22Rv1 (cell line): ENCODE measurements around the gene GCN1.

Experiments
- H3K27ac ChIP-seq: fragments of 450-650 bp; 2 replicates; pipeline ENCODE4 v1.5.1; 2017
- ZFX ChIP-seq: fragments of 450-650 bp; IDR thresholded peaks from 2 replicates; pipeline ENCODE4 v1.6.1; 2017; ENCODE audit warnings: antibody characterized with exemption, borderline replicate concordance
- TF ChIP-seq, protein P1 (sequence below): fragments of 450-650 bp; IDR thresholded peaks from 2 replicates; pipeline ENCODE4 v1.5.1; 2017; ENCODE audit warnings: mild to moderate bottlenecking

GCN1 gene

DNA sequence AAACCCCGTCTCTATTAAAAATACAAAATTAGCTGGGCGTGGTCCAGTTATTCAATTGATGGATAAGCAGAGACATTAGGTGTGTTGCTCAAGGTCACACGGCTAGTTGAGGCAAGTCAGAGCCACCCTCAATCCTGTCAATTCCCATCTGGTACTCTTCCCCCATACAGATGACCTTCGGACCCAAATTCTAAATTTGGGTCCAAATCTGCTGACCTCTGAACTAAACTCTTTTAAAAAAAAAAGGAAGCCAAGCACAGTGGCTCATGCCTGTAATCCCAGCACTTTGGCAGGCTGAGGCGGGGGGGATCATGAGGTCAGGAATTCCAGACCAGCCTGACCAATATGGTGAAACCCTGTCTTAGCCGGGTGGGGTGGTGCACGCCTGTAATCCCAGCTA is 23.9 kb downstream of the GCN1 start:
- no peak overlapping the region for H3K27ac ChIP-seq
- TF ChIP-seq, protein P1, sequence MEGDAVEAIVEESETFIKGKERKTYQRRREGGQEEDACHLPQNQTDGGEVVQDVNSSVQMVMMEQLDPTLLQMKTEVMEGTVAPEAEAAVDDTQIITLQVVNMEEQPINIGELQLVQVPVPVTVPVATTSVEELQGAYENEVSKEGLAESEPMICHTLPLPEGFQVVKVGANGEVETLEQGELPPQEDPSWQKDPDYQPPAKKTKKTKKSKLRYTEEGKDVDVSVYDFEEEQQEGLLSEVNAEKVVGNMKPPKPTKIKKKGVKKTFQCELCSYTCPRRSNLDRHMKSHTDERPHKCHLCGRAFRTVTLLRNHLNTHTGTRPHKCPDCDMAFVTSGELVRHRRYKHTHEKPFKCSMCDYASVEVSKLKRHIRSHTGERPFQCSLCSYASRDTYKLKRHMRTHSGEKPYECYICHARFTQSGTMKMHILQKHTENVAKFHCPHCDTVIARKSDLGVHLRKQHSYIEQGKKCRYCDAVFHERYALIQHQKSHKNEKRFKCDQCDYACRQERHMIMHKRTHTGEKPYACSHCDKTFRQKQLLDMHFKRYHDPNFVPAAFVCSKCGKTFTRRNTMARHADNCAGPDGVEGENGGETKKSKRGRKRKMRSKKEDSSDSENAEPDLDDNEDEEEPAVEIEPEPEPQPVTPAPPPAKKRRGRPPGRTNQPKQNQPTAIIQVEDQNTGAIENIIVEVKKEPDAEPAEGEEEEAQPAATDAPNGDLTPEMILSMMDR, result no peak
- no peak for TF ChIP-seq ZFX

DNA sequence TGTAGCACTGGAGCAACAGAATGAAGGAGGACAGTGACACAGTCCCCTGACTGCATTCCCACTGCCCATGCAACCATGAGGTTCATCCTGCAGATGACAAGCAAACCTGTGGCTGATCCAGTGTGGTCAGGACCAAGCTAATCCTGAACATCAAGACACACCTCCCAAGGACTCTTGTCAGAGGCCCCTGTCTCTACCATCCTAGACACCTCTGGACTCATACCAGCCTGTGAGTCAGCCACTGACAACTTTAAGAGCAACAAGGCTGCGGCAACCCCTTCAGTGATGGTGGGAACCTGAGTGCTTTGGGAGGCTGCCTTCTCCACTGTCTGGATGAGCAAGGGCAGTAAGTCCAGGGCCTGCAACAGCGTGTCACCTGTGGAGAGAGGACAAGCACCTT is 24.6 kb downstream of the GCN1 start:
- no peak overlapping the region for H3K27ac ChIP-seq
- no peak for TF ChIP-seq ZFX
- TF ChIP-seq, protein P1, result no peak

DNA sequence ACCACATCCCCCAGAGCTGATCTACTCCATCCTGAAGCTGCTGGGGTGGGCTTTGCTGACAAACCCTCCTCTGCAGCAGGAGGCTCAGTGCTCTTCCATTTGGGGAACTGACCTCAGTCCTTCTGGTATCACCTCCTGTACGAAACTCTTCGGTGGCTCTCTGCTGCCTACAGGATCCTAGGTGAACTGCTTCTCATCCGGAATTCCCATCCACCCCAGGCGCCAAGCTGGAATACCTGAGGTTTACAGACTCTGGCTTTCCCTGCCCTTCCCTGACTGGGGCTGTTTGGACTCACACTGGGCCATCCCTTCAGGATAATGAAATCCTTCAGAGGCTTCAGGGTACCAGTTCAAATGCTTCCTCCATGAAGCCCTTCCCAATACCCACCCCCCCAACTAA is 26.2 kb downstream of the GCN1 start:
- TF ChIP-seq, protein P1, result no peak
- TF ChIP-seq ZFX, result no peak
- H3K27ac ChIP-seq, result no peak overlapping the region

DNA sequence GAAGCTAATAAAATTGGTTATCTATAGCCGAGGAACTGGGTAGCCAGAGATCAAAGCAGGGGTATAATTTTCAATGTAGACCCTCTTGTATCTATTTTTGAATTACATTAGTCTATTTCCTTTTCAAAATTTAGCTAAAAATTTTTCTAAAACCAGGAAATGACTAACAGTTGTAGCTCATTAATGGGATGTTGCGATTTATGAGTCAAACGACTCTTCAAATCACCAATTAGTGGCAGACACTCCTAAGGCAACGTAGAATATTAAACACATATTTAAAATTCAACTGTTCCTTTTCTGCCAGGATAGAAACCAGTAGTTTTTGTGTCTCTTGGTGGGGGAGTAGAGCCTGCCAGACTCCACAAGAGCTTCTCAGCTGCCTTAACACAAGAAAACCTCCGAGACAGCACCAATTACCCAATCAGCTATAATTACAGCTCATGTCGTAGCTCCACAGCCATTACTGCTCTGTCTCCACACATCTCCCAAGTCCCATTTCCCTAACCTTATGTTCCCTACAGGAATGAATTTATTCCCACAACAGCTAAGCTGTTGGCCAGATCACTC is 26.9 kb downstream of the GCN1 start:
- no peak overlapping the region for H3K27ac ChIP-seq
- TF ChIP-seq, protein P1, result no peak
- TF ChIP-seq ZFX, result no peak

DNA sequence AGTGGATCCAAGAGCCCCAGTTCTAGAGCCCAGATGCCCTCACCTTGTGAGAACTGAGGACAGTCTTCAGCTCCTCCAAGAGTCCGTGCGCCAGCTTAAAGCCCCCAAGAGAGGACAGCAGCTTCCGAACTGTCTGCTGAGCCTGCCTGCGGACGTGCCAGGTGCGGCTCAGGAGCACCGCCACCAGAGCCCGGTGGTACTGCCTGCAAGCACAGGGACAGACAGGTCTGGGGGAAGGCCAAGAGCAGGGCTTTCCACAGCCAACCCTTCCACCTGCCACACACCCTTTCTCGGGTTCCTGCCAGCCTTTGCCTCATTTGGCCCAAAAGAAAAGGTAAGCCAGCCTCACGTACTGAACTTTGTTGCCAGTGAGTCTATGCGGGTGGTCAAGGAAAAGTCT is 30.2 kb downstream of the GCN1 start:
- no peak overlapping the region for H3K27ac ChIP-seq
- TF ChIP-seq ZFX, result no peak
- TF ChIP-seq, protein P1, result no peak

DNA sequence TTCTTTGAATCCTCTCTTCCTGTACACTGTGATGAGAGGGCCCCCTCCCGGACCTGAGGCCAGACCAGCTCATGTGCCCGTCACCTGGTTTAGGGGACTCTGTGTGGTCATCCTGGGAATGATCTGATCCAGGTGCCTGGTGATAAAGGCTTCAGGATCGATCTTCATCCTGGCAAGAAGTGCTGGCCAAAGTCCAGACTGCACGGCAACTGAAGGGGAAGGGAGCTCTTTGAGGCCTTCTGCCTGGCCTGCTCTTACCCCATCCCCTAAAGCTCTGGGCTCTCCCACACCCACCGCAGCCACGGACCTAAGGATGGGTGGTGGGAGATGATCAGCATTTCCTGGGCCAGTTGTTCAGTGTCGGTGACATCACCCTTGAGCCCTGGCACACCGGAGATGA is 31.8 kb downstream of the GCN1 start:
- no peak for TF ChIP-seq ZFX
- TF ChIP-seq, protein P1, result no peak

DNA sequence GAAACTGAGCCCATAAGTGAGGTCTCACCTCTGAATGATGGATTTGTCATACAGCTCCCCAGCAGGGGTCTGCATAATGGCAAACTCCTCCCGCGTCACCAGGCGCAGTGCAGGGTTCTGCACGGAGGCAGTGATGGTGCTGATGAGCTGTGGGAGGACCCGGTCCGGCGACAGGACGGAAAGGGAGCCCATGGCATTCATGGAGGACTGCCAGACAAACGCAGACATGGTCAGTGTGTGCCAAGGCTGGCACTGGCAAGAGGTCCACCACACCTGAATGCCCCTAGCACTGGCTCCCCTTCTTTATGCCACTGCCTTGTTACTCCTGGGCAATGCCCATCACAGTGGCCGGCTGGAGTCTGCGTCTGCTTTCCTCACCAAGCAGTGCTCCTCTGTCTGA is 32.7 kb downstream of the GCN1 start:
- TF ChIP-seq, protein P1, result no peak
- TF ChIP-seq ZFX, result no peak
- no peak overlapping the region for H3K27ac ChIP-seq

More for the DNA sequence above, 31.8 kb downstream of the GCN1 start:
- H3K27ac ChIP-seq, result no peak overlapping the region
